Osteocyte (in vitro differentiated cells): ENCODE results near the gene NISCH. TPM values are rescaled to one million over a fixed set of nuclear protein-coding genes. Genes with fewer than 3 reads are reported as not detected.

Experiments
- DNase-seq: peaks from one replicate; pipeline ENCODE4 v3.0.0; 2021; ENCODE audit warnings: mixed read lengths; ENCODE audit not compliant: unreplicated experiment; ENCODE audit errors: extremely low spot score
- H3K27ac Mint-ChIP-seq: one replicate; pipeline ENCODE4 v1.8.0; 2021; ENCODE audit warnings: mild to moderate bottlenecking, mixed read lengths; ENCODE audit not compliant: unreplicated experiment
- H3K27me3 Mint-ChIP-seq: one replicate; pipeline ENCODE4 v1.8.0; 2021; ENCODE audit warnings: mixed read lengths; ENCODE audit not compliant: unreplicated experiment
- H3K36me3 Mint-ChIP-seq: one replicate; pipeline ENCODE4 v1.8.0; 2021; ENCODE audit warnings: mixed read lengths; ENCODE audit not compliant: unreplicated experiment
- H3K4me1 Mint-ChIP-seq: one replicate; pipeline ENCODE4 v1.8.0; 2021; ENCODE audit warnings: mixed read lengths; ENCODE audit not compliant: unreplicated experiment
- H3K4me3 Mint-ChIP-seq: one replicate; pipeline ENCODE4 v1.8.0; 2021; ENCODE audit warnings: mild to moderate bottlenecking, moderate library complexity, mixed read lengths; ENCODE audit not compliant: unreplicated experiment
- H3K9me3 Mint-ChIP-seq: one replicate; pipeline ENCODE4 v1.8.0; 2021; ENCODE audit warnings: mixed read lengths; ENCODE audit not compliant: unreplicated experiment
- total RNA-seq: library from RNA; stranded (reverse); gene quantifications from 2 replicates; pipeline ENCODE4 v1.2.1, GENCODE V29; 2021
- TF ChIP-seq, protein P1 (sequence below): fragments of 200-600 bp; sonication (generic); IDR thresholded peaks from 2 replicates; pipeline ENCODE4 v1.5.0; 2021; ENCODE audit warnings: antibody characterized with exemption, mild to moderate bottlenecking, moderate library complexity

NISCH gene
- total RNA-seq, 1 donor from 2014 or later: 138 TPM

DNA sequence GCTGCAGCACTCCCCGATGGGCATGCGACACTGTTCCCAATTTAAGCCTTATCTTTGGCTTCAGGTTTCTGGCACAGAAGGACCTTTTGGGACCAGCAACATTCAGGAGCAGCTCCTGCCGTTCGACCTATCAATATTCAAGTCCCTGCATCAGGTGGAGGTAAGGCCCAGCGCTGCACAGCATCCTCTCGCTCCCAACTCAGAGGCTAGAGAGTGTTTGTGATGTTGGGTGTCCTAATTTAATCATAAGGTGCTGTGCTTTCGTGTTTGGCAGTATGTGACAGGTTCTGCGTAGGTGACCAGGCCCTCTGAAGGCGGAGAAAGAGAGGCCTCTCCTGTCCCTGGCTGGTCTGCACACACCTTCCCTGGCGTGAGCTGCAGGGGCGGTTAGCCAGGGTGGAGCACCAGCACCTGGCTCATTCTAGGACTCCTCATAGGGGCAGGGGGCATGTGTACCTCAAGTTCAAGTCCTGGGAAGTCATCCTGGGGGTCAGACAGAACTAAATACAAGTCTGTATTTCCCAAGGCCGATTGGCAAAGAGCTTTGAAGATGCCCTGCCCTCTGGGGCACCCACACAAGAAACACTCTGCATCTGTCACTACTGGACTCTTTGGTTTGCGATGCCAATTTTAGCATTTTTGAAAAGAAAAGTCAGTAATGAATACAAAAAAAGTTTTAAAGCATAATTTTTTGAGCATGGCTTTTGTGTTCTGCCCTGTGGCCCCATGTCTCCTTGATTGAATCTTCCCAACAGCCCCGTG lies 17.0 kb downstream of the NISCH start:
- DNase-seq: no peak
- Mint-ChIP-seq H3K9me3 (no peaks in the 10 kb centered on the region), H3K36me3 (peaks cover 40% of the 10 kb centered on the region), H3K27me3 (no peaks in the 10 kb centered on the region), H3K4me1 (peaks cover 7% of the 10 kb centered on the region), H3K4me3 (no peak overlapping the region), H3K27ac (no peak overlapping the region)
- TF ChIP-seq, protein P1, sequence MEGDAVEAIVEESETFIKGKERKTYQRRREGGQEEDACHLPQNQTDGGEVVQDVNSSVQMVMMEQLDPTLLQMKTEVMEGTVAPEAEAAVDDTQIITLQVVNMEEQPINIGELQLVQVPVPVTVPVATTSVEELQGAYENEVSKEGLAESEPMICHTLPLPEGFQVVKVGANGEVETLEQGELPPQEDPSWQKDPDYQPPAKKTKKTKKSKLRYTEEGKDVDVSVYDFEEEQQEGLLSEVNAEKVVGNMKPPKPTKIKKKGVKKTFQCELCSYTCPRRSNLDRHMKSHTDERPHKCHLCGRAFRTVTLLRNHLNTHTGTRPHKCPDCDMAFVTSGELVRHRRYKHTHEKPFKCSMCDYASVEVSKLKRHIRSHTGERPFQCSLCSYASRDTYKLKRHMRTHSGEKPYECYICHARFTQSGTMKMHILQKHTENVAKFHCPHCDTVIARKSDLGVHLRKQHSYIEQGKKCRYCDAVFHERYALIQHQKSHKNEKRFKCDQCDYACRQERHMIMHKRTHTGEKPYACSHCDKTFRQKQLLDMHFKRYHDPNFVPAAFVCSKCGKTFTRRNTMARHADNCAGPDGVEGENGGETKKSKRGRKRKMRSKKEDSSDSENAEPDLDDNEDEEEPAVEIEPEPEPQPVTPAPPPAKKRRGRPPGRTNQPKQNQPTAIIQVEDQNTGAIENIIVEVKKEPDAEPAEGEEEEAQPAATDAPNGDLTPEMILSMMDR: no peak

DNA sequence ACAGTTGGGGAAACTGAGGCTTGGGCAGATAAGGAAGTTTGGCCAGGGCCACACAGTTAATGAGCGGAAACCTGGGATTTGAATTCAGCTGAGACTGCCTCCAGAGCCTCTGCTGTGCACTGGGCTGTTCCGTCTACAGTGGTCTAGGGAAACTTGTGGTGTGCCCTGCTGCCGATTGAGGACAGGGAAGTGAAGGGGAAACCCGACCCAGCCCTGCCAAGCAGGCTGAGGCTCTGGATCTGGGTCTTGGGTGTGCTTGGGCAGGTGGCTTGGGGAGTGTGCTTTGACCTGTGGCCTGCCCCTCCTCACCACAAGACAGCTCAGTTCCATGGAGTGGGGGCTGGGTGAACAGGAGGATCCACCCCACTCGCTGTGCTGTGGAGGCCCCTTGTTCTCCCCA lies 17.6 kb downstream of the NISCH start:
- TF ChIP-seq, protein P1: no peak
- DNase-seq: no peak
- Mint-ChIP-seq H3K27ac (no peak overlapping the region), H3K27me3 (no peaks in the 10 kb centered on the region), H3K9me3 (no peaks in the 10 kb centered on the region), H3K4me3 (no peak overlapping the region), H3K4me1 (peaks cover 6% of the 10 kb centered on the region), H3K36me3 (peaks cover 42% of the 10 kb centered on the region)

DNA sequence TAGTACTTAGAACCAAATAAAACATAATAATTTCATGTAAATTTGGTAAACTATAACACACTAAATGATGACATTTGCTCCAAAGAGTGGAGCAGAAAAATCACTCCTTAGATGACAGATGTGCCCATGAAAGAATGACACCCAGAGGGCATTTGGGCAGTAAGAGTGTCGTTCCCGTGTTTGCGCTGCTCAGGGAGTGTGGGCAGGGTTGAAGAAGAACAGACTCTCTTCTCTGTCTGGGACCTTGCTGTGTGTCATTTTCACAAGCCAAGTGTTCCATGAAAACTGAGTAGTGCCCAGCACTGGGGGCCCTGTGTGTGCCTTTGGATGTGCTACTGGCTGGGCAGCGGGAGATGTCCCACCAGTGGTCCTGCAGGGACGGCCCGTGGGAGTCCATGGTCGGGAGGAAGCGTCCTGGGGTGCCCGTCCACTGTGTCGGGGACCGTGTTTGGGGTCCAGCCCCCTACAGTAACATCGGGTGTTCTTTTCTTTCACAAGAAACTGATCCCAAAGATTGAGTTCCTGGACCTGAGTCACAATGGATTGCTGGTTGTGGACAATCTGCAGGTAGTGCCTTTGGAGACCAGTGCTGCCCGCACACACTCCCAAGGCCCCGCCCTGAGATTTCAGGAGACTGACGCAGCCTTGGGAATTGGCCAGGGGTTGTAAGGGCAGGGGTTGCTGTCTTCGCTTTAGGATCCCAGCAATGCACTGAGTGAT lies 21.8 kb downstream of the NISCH start:
- H3K36me3 Mint-ChIP-seq: peaks cover 47% of the 10 kb centered on the region
- H3K9me3 Mint-ChIP-seq: no peaks in the 10 kb centered on the region
- H3K4me1 Mint-ChIP-seq: no peaks in the 10 kb centered on the region
- H3K27me3 Mint-ChIP-seq: no peaks in the 10 kb centered on the region
- H3K27ac Mint-ChIP-seq: no peak overlapping the region
- no peak overlapping the region for H3K4me3 Mint-ChIP-seq
- TF ChIP-seq, protein P1: no peak
- DNase-seq: no peak

GRCh38 chr3:52477796-52478095 lies 22.3 kb downstream of the NISCH start:
- H3K27ac Mint-ChIP-seq: no peak overlapping the region
- H3K9me3 Mint-ChIP-seq: no peaks in the 10 kb centered on the region
- no peaks in the 10 kb centered on the region for H3K27me3 Mint-ChIP-seq
- peaks cover 47% of the 10 kb centered on the region for H3K36me3 Mint-ChIP-seq
- H3K4me3 Mint-ChIP-seq: no peak overlapping the region
- TF ChIP-seq, protein P1: no peak
- no peaks in the 10 kb centered on the region for H3K4me1 Mint-ChIP-seq
- no peak for DNase-seq

- Mint-ChIP-seq H3K27me3 (no peaks in the 10 kb centered on the region), H3K36me3 (peaks cover 48% of the 10 kb centered on the region), H3K4me3 (no peak overlapping the region), H3K27ac (no peak overlapping the region), H3K4me1 (peaks cover 8% of the 10 kb centered on the region), H3K9me3 (no peaks in the 10 kb centered on the region)
- no peak for DNase-seq
- TF ChIP-seq, protein P1: no peak
Observed at GRCh38 chr3:52479037-52479876, 23.9 kb downstream of the NISCH start.
